ENCODE results near the gene MGAT4C.

DNA sequence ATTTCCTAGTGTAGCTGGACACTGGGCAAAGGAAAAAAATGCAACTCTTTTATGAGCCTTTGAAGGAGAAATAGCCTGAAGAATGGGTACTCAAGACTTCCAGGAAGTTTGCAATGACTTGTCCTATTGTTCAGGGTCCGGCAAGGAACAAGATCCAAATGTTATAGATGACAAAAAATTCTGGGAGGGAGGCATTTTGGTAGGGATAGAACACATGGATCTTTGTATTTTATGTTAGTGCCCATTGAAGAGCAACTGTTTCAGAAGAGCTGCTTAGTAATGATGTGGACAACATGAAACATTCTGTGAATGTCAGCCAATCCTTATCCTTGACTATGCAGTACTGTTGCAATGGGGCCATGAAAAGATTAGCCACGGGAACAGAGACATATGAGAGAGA, 138.0 kb downstream of the MGAT4C start:
- TF ChIP-seq POLR2AphosphoS5 (IDR thresholded peaks at IDR 0.05; ENCODE audit: borderline replicate concordance, low read depth, low read length) (no peak), EZH2 (IDR thresholded peaks at IDR 0.05) (no peak)
